ENCODE data around the gene POLR3A.

POLR3A gene

DNA sequence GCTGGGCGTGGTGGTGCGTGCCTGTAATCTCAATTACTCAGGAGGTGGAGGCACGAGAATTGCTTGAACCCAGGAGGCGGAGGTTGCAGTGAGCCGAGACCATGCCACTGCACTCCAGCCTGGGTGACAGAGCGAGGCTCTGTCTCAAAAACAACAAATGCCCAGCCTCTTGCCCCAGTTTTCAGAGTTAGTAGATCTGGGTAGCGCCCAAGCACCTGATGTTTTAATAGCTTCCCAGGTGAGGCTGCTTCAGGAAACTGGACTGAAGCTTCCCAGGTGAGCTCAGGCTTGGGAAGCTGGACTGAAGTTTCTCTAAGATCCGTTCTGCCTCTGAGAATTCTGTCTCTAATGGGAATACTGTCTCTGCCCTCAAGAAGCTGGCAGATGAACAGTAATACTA, 16.5 kb upstream of the POLR3A start:
- DNase-seq, result no peak

DNA sequence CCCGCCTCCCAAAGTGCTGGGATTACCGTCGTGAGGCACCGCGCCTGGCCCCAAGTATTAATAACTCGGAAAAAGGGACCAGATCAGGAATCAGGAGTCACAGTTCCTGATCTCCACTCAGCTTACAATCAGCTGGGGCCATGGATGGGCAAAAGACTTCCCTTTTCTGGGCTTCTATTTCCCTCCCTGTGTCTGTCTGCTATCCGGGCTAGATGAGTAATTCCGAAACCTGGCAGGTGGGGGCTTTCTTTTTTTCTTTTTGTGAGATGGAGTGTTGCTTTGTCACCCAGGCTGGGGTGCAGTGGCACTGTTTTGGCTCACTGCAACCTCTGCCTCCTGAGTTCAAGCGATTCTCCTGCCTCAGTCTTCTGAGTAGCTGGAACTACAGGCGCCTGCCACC, 15.9 kb upstream of the POLR3A start:
- no peak for DNase-seq

DNA sequence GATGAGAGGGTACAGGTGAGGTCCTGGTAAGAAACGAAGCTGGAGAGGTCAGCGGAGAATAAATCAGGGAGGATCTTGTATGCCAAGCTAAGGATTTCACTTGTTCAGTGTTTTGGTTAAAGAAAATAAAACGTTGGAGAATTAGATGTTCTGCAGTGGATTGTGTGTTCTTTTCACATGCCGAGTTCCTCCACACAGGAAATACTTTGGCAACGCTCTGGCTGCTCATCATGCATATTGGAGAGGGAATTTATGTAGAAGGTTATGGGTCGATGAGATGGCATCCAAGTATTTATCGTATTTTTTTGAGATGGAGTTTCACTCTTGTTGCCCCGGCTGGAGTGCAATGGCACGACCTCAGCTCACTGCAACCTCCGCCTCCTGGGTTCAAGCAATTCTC, 15.4 kb upstream of the POLR3A start:
- no peak for DNase-seq

DNA sequence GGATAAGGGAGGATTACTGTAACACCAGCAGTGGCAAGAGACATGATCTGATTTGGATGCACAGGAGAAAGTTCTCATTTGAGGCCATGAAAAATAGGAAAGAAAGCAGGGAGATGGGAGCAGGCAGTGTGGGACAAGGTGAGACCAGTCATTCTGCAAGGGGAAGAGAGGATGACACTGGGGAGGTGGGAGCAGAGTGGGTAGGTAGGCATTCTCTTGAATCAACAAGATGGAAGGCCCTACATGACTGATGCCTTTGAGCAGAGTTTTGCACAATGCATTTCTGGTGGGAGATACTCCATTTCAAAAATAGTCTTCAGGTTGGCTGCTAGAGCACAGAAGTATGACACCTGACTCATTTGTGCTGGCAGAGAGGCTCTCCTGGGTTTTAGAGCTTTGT, 14.9 kb upstream of the POLR3A start:
- DNase-seq, result no peak

DNA sequence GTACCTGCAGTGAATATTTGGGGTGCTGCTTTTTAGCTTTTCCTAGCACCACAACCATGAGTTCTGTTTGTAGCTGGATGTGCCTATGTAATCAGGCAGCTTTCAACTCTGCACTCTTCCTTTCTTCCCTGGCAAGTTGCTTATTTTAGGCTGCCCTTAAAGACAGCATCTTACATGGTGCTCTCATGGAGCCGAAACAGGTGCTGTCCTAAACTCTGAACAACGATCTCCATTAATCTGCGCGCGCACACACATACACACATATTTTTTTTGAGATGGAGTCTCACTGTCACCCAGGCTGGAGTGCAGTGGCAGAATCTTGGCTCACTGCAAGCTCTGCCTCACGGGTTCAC, 13.4 kb upstream of the POLR3A start:
- no peak for DNase-seq

DNA sequence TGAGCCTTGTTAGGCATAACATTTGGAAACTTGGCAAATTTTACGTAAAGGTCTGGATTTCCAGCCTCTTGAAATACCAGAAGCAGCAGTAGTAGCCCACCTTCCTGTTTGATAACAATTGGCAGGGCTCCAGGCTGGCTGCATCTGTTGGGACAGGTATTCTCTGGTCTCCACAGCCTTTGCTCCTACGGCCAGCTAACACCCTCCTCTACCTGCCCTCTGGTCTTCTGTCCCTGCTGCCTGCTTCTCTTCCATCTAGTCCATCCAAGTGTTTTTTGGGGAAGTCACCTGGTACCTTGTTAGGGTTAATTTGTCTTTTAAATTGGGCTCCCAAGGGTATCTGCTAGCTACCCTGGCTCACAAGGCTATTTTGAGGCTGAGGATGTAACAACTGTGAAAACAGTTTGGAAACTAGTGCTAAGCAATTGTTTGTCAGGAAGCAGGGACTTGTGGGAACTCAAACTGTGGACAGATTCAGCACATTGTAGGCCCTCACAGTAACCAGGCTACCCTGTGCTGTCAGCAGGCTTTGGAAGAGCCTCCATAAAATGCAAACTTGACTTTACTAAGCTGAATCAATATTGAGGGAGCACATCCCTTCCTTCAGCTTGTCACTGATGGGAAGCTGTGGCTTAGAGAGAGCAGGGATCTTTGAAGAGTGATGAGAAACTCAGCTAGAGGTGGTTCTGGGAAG, 12.9 kb upstream of the POLR3A start:
- no peak for DNase-seq

DNA sequence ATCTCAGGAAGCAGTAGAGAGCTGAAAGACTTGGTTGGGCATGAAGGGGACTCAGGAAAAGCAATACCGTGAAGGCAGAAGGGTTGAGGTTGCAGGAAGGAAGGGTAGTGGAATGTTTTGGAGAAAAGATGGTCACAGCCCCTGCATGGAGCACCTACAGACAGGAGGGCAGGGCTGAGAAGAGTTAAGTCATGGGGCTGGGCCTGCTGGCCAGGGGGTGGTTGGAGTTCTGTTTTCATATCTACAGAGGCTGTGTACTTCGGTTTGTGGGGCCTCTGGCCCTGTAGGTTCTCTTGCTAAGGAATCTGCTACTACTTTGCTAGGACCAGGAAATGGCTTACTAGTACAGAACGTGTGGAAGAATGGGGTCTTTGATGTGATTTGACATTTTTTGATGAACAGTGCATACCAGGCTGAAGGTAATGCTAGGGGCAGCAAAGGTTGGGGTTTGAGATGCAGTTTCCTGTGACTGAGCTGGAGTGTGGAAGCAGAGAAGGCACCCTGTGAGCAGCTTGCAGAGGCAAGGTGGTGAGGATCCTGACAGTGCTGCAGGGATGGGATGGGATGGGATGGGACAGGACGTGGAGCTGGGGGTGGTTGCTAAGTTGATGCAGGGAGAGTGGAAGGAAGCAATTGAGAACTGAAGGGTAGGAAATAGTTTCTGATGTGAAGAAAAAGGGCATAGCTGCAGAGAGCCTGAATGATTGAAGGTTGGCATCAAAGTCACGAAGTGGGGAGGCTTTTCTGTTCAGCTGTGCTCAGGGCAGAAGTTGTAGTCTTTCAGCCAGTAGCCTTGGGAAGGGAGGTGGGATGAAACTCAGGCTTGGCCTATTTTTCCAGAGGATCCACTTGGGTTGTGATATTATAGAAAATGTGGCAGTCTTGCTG, 12.1 kb upstream of the POLR3A start:
- no peak for DNase-seq

DNA sequence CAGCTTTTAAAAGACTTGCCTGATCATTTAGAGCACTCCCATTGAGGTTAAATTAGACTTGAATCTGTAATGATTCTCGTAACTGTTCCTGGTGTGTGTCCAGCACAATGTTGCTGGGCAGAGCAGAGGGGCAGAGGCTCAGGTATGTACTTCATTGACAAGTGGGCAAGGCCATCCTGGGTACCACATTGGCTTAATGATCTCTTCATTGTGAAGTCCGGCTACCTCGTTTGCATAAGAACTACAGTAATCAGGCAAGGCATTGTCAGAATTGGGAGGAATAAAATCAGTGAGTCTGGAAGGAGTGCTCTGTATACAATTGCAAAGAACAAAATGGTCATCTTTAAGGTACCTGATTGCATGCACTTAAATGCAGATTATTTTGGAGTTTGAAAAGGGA, 10.4 kb upstream of the POLR3A start:
- DNase-seq, result no peak

DNA sequence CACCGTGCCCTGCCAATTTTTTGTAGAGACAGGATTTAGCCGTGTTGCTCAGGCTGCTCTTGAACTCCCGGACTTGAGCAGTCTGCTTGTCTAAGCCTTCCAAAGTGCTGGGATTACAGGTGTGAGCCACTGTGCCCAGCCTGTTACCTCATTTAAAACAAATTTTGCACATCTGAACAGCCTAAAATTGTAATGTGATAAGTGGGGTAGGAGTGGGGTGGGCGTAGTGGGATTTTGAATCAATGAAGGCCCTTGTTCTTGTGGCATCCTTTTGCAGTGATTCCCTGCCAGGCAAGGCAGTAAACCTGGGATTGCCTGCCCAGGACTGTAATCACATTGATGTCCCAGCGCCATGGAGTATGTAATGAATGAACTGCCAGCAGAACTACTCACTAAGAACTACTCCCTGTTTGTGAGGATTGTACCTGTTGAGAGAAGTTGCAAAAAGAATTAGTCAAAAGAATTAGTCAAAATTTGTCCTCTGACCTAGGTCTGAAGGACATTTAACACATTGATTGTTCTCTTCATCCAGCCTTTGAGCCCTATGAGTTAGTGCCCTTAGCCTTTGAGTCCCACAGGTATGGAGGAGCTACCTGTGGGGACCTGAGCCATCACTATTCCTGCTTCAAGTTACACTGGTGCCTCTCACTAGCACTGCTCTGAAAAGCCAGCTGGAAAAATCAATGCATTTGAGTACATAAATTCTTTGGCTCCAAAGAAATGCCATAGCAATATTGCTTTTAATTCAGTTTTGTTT, 9.7 kb upstream of the POLR3A start:
- DNase-seq, result no peak

DNA sequence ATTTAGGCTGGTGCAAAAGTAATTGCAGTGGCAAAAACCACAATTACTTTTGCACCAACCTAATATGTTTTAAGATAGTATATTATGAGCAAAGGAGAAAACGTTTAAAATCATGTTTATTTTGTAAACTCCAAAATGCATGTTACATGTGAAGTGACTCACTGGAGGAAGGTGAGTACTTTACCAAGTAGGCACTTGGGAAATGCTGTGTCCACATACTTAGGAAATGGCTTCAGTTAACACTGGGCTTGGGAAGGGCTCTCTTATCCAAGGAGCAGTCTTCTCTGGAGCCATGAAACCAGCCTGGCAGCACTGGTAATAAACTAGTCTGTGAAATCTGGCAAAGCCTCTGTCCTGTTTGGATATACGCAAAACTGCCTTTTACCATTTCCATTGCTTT, 8.8 kb upstream of the POLR3A start:
- DNase-seq, result no peak

DNA sequence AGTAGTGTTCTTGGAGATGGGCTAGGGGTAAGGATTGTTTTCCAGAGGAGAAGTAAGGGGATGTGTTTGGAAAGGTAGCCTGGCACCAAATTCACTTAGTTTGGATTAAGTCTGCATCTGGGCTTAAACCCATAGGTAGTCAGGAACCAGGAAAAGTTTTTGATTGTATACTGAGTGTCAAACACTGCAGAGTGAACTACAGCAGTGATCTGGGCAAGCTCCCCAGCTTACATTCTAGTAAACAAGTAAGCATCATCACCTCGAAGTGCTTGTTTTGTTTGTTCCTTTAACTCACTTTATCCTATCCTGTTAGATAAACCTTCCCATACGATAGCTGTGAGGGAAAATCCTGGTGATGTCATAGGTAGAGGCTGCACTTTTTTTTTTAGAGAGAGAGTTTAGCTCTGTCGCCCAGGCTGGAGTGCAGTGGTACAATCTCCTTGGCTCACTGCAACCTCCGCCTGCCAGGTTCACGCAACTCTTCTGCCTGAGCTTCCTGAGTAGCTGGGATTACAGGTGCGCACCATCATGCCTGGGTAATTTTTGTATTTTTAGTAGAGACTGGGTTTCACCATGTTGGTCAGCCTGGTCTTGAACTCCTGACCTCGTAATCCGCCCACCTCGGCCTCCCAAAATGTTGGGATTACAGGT, 6.7 kb upstream of the POLR3A start:
- no peak for DNase-seq

DNA sequence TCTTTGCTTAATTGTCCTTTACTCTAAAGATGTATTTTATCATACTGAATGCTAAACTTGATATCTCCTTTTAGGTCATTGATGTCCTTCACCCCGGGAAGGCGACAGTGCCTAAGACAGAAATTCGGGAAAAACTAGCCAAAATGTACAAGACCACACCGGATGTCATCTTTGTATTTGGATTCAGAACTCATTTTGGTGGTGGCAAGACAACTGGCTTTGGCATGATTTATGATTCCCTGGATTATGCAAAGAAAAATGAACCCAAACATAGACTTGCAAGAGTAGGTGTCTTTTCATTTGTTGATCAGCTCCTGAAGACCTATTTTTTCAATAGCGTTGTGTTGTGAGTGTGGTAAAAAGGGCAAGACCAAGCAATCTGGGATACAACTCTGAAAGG, 6.1 kb upstream of the POLR3A start:
- no peak for DNase-seq

DNA sequence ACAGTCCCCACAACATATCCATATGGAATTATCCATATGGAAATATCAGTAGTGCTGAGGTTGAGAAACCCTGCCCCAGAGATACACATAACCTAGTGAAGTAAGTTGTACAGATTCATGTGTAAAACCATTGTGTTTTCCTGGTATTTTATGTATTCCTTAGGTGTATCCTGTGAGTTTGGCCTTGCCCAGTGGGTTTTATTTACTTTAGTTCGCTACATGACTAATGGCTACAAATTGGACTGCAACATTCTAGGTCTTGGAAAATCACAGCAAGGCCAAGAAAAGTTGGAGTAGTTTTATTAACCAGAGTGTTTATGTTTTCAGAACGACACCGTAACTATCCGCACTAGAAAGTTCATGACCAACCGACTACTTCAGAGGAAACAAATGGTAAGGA, 5.7 kb upstream of the POLR3A start:
- no peak for DNase-seq

DNA sequence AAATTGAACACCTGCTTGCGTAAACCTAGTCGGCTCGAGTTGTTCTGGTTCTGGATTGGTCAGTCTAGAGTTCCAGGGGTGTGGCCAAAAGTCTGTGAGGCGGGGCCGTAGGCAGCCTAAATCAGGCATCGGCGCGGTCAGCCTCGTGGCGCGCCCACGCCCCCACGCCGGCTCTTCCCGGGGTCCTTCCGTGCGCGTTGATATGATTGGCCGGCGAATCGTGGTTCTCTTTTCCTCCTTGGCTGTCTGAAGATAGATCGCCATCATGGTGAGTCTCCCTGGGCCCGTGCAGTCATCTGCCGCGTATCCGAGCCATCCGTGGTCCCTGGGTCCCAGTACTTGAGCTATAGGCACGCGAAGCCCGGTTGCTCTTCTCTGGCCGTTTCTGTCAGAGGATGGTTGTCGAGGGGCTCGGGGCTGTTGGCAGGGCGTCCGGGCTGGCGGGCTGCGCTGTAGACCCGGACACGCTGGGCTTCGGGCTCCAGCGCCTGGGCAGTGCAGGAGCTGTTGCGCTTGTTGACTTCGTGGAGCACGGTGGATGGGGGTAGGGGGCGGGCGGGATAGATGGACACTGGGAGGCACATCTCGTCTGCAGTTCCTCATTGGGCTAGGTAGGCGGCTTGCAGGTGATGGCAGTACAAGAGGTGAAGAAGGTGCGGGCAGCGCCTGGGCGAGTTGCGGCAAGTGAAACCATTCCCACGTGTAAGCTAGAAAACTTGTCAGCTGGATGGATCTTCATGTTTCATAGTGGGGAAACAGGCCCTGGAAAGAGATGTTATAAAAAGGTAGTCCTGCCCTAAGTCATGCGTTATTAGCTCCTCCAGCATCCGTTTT, 4.5 kb upstream of the POLR3A start, which contains the start of gene RPS24:
Gene RPS24 (plus strand): TSS at position 227 of the 834 bp plus-strand sequence. CDS start 39 bp downstream, at position 266.
- DNase-seq, result peak; percentile 98

DNA sequence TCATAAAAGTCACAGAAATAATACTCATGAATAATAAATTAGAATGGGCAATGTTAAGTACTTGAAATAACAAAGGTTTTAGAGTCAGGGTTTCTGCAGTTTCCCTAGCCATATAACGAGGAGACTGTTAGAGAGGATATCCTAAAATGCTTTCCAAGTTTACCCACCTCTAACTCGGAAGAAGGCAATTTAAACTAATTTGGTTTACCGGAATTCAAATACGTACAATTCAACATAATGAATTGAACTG, 4.0 kb upstream of the POLR3A start:
- no peak for DNase-seq

DNA sequence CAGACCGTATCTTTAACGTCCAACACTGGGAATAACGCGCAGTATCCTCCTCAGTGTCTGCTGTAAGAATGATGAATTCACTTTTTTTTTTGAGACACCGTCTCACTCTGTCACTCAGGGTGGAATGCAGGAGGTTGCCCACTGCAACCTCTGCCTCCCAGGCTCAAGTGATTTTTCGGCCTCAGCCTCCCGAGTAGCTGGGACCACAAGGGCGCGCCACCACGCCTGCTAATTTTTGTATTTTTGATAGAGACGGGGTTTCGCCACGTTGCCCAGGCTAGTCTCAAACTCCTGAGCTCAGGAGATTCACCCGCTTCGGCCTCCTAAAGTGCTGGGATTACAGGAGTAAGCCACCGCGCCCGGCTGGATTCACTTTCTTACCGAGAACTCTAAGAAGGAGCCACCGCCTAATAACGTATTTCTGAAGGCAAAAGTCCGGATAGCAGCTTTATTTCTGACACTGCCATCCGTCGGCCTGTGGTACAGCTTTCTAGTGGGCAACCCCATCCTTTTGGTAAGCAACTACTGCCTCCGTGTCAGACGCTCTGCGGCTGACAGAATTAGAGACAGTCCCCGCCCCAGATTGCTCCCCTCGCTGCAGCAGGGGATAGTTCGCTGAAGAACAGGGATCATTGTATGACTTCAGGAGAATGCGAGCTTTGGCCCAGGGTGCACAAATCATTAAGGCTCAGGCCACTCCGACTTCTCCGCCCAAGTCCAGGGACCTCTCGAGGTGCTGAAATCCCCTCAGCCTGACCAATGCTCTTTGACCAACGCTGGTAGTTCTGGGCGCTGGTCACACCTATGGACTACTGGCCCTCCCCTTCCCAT, 662 bp downstream of the POLR3A start:
- DNase-seq, result no peak

DNA sequence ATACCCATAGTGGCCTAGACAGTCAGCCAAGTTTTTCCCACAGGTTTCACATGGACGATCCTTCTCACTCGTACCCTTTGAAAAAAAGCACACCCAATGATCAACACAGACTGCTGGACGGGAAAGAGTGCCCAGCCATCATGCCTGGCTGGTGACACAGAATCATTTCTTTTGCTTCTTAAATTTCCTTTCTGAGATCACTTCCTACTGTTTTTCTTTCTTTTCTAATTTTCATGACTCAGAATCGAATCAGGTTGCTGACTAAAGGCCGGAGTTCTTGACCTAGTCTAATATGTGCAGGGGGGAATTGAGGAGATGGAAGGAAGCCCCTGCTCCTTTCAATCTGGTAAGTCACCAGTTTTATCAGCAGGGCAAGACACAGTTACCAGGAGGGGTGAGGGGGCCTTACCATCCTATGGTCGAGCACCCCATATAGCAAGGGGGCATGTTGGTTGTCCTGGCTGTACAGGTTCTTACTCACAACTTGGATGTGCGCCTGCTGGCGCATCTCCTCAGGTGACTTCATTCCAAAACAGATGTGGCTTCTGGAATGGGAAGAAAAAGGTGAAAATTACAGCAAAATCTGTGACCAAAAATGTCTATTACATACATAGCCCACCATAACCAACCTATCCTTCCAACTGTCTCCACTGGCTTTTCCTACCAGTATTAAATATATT, 3.5 kb downstream of the POLR3A start:
- no peak for DNase-seq

DNA sequence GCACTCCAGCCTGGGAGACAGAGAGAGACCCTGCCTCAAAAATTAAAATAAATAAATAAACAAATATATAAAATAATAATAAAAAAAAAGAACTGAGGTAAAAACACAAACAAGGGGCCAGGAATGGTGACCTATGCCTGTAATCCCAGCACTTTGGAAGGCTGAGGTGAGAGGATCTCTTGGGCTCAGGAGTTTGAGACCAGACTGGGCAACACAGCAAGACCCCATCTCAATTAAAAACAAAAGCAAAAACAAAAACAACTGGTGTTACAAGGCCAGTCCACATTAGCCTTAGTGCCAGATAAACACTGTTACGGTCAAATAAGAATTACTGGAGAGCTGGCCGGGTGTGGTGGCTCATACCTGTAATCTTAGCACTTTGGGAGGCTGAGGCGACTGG, 5.6 kb downstream of the POLR3A start:
- DNase-seq, result no peak

DNA sequence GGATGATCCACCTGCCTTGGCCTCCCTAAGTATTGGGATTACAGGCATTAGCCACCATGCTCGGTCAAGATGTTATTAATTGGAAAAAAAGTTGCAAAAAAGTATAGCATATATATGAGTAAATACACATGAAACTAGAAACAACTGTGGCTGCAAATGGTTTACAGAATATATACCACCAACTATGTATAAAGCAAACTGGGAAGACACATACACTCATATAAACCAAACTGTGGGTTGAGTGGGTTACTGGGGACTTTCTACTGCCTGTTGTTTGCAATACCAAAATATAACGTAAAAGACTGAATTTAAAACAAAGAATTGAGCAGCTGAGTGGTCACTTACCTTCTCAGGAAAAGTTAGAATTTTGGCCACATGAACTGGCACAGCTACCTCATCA, 8.1 kb downstream of the POLR3A start:
- DNase-seq, result no peak

DNA sequence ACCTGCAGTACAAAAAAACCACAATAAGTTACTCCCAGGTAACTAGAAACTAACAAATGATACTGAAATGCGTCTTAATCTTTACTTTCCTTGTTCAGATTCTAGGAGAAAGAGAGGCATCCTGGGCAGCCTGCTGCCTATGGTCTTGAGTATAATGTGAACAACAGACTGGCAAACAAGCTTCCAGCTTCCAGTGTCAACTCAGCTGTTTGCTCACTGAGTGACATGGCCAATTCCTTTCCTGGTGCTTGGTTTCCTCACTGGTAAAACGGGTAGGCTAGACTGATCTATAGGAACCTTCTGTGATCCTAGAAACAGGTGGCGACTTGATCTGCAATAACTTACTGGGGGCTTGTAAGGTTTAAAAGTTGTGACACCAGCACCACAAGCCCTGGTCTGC, 10.1 kb downstream of the POLR3A start:
- no peak for DNase-seq

DNA sequence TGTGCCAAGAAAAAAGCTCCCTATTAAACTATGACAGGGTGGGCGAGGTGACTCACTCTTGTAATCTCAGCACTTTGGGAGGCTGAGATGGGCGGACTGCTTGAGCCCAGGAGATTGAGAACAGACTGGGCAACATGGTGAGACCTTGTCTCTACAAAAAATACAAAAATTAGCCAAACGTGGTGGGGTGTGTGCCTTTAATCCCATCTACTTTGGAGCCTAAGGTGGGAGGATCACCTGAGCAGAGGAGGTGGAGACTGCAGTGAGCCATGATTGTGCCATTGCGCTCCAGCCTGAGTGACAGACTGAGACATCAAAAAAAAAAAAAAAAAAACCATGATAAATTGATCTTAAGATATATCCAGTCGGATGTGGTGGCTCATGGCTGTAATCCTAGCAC, 11.5 kb downstream of the POLR3A start:
- no peak for DNase-seq

All from KG1 (cell line).